Right lobe of liver (tissue), 4 donors: ENCODE data around the gene CLCN7.

ENCODE experiments used
- CTCF ChIP-seq, 4 donors: fragments of 200-600 bp in 3 of 4; fragments of 450-650 bp in 1 of 4; IDR thresholded peaks; one replicate each; pipeline versions ENCODE4 v1.5.1 to v1.8.0; 2016 to 2022; ENCODE audit warnings: antibody characterized with exemption in 4 of 4, mild to moderate bottlenecking in 2 of 4
- POLR2A ChIP-seq: fragments of 450-650 bp; IDR thresholded peaks from one replicate; pipeline ENCODE4 v1.6.1; 2017; ENCODE audit warnings: antibody characterized with exemption, mild to moderate bottlenecking
- donor health status: DM: no; HTN: no; CAD: no.
- donor health status: DM: no; HTN: no; CAD: no.
- donor health status: DM: no; HTN: yes; CAD: no.

DNA sequence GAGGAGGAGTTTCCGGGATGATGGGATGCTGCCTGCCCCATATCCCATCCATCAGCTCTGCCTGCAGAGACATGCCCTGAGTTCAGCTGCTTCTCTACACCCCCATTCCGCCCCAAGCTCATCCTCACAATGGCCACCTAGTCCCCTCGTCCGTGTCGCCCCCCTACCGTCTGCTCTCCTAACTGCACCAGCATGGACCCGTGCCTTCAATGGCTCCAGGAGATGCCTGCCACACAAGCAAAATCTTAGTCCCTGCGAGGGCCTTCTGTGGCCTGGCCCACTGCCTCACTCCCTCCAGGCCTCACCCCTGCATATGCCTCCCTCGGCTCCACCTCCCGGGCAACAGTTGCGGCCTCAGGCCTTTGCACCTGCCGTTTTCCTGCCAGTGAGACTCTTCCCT lies 16.5 kb upstream of the CLCN7 start:
- TF ChIP-seq CTCF (IDR thresholded peaks at IDR 0.05): no peak
- TF ChIP-seq POLR2A: no peak
